ENCODE results near the gene ZMYND8. TPM values are rescaled to one million over a fixed set of nuclear protein-coding genes. Genes with fewer than 3 reads are reported as not detected.

Gene ZMYND8
- total and polyA plus RNA-seq, 10 of the 15 experiments (the other 5 are each of a cell fraction or from before 2014, with no cell fraction given) = 12.9 to 54.8 (median 23.1) TPM

GRCh38 chr20:47274401-47275108 lies 81.9 kb downstream of the ZMYND8 start (continued):
- 0 out of 2 replicates have a peak, but pooled peaks have one; percentile 36 for TF ChIP-seq ZNF687 (IDR thresholded peaks at IDR 0.05)
- peak; percentile 86 for TF ChIP-seq BCL11A (IDR thresholded peaks at IDR 0.05; ENCODE audit: low read depth, low read length)
- TF ChIP-seq HSF1 (IDR thresholded peaks at IDR 0.05; ENCODE audit: low read depth, low read length) = no peak
- TF ChIP-seq, protein P1, sequence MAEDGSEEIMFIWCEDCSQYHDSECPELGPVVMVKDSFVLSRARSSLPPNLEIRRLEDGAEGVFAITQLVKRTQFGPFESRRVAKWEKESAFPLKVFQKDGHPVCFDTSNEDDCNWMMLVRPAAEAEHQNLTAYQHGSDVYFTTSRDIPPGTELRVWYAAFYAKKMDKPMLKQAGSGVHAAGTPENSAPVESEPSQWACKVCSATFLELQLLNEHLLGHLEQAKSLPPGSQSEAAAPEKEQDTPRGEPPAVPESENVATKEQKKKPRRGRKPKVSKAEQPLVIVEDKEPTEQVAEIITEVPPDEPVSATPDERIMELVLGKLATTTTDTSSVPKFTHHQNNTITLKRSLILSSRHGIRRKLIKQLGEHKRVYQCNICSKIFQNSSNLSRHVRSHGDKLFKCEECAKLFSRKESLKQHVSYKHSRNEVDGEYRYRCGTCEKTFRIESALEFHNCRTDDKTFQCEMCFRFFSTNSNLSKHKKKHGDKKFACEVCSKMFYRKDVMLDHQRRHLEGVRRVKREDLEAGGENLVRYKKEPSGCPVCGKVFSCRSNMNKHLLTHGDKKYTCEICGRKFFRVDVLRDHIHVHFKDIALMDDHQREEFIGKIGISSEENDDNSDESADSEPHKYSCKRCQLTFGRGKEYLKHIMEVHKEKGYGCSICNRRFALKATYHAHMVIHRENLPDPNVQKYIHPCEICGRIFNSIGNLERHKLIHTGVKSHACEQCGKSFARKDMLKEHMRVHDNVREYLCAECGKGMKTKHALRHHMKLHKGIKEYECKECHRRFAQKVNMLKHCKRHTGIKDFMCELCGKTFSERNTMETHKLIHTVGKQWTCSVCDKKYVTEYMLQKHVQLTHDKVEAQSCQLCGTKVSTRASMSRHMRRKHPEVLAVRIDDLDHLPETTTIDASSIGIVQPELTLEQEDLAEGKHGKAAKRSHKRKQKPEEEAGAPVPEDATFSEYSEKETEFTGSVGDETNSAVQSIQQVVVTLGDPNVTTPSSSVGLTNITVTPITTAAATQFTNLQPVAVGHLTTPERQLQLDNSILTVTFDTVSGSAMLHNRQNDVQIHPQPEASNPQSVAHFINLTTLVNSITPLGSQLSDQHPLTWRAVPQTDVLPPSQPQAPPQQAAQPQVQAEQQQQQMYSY (CRISPR knock-in tag; IDR thresholded peaks at IDR 0.05) = no peak
- TF ChIP-seq RUNX3 (IDR thresholded peaks at IDR 0.05; ENCODE audit: low read length) = peak; percentile 97
- TF ChIP-seq, protein P2, sequence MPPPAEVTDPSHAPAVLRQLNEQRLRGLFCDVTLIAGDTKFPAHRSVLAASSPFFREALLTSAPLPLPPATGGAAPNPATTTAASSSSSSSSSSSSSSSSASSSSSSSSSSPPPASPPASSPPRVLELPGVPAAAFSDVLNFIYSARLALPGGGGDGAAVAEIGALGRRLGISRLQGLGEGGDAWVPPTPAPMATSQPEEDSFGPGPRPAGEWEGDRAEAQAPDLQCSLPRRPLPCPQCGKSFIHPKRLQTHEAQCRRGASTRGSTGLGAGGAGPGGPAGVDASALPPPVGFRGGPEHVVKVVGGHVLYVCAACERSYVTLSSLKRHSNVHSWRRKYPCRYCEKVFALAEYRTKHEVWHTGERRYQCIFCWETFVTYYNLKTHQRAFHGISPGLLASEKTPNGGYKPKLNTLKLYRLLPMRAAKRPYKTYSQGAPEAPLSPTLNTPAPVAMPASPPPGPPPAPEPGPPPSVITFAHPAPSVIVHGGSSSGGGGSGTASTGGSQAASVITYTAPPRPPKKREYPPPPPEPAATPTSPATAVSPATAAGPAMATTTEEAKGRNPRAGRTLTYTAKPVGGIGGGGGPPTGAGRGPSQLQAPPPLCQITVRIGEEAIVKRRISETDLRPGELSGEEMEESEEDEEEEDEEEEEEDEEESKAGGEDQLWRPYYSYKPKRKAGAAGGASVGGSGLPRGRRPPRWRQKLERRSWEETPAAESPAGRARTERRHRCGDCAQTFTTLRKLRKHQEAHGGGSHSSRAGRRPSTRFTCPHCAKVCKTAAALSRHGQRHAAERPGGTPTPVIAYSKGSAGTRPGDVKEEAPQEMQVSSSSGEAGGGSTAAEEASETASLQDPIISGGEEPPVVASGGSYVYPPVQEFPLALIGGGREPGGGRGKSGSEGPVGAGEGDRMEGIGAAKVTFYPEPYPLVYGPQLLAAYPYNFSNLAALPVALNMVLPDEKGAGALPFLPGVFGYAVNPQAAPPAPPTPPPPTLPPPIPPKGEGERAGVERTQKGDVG (CRISPR knock-in tag; IDR thresholded peaks at IDR 0.05) = no peak
- TF ChIP-seq MXI1 (IDR thresholded peaks at IDR 0.05; ENCODE audit: low read depth, low read length) = no peak
- TF ChIP-seq E4F1 (IDR thresholded peaks at IDR 0.05; ENCODE audit: borderline replicate concordance, partially characterized antibody) = no peak
- no peak for TF ChIP-seq MYB (IDR thresholded peaks at IDR 0.05; ENCODE audit: borderline replicate concordance, low read depth, low read length)
- TF ChIP-seq EED (IDR thresholded peaks at IDR 0.05; ENCODE audit: low read depth) = peak; percentile 72
- TF ChIP-seq ZNF24 (IDR thresholded peaks at IDR 0.05) = no peak
- TF ChIP-seq SRF (IDR thresholded peaks at IDR 0.05; ENCODE audit: low read depth in 2 of 2, low read length in 2 of 2) = no peak
- no peak for TF ChIP-seq CHD2 (IDR thresholded peaks at IDR 0.05; ENCODE audit: borderline replicate concordance, low read depth, low read length)
- TF ChIP-seq NBN (IDR thresholded peaks at IDR 0.05) = peak; percentile 74; the same call in 1 of the 2 replicates

All from GM12878 (cell line).